RWPE2 (cell line): ENCODE measurements around the gene PI3.

Experiments
- ATAC-seq: fragments of 200-7000 bp; cut with Tn5 transposase; 3 replicates; pipeline ENCODE4 v1.9.1; 2021; ENCODE audit warnings: low read depth
- DNase-seq: peaks from one replicate; pipeline ENCODE4 v3.0.0-alpha.2; 2020; ENCODE audit warnings: low spot score
- H3K27ac ChIP-seq: fragments of 450-650 bp; 2 replicates; pipeline ENCODE4 v1.5.1; 2017; ENCODE audit warnings: mild to moderate bottlenecking; ENCODE audit not compliant: poor library complexity, severe bottlenecking
- H3K27me3 ChIP-seq: fragments of 250-450 bp; sonication (Bioruptor Pico); 2 replicates; pipeline ENCODE4 v1.5.1; 2021; ENCODE audit warnings: mild to moderate bottlenecking, moderate library complexity; ENCODE audit not compliant: insufficient read depth, poor library complexity, severe bottlenecking
- H3K36me3 ChIP-seq: fragments of 250-450 bp; sonication (Bioruptor Pico); 2 replicates; pipeline ENCODE4 v1.5.1; 2020; ENCODE audit warnings: low read depth, mild to moderate bottlenecking, moderate library complexity
- H3K4me1 ChIP-seq: fragments of 250-450 bp; sonication (Bioruptor Pico); 2 replicates; pipeline ENCODE4 v1.5.1; 2021; ENCODE audit warnings: mild to moderate bottlenecking, moderate library complexity; ENCODE audit not compliant: insufficient read depth, poor library complexity, severe bottlenecking
- H3K4me3 ChIP-seq: fragments of 250-450 bp; sonication (Bioruptor Pico); 2 replicates; pipeline ENCODE4 v1.5.1; 2021; ENCODE audit warnings: mild to moderate bottlenecking, moderate library complexity; ENCODE audit not compliant: severe bottlenecking
- H3K9me3 ChIP-seq: fragments of 250-450 bp; sonication (Bioruptor Pico); 2 replicates; pipeline ENCODE4 v1.5.1; 2021; ENCODE audit warnings: mild to moderate bottlenecking, moderate library complexity; ENCODE audit not compliant: severe bottlenecking
- CTCF ChIP-seq: fragments of 450-650 bp; IDR thresholded peaks from one replicate; pipeline ENCODE4 v1.5.1; 2017; ENCODE audit warnings: mild to moderate bottlenecking, moderate library complexity; ENCODE audit not compliant: poor library complexity, severe bottlenecking

The PI3 gene

DNA sequence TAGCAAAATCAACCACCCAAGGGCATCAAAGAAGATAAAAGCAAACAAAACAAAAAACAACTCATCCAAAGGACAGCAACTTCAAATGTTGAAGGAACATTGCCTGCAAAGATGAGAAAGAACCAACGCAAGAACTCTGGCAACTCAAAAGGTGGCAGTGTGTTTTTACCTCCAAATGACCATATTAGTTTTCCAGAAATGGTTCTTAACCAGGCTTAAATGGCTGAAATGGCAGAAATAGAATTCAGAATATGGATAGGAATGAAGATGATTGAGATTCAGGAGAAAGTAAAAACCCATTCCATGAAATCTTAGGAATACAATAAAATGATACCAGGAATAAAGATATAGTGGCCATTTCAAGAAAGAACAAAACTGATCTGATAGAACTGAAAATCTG lies 9.8 kb upstream of the PI3 start:
- Histone ChIP-seq H3K36me3 (no peaks in the 10 kb centered on the region), H3K9me3 (peaks cover 8% of the 10 kb centered on the region), H3K4me3 (no peak overlapping the region), H3K4me1 (no peaks in the 10 kb centered on the region), H3K27me3 (peaks cover 13% of the 10 kb centered on the region), H3K27ac (no peak overlapping the region)
- no peak for TF ChIP-seq CTCF
- no peak for DNase-seq
- ATAC-seq: no peak

GRCh38 chr20:45173522-45173921 lies 1.2 kb upstream of the PI3 start:
- DNase-seq: no peak
- Histone ChIP-seq H3K9me3 (no peaks in the 10 kb centered on the region), H3K4me1 (peaks cover 22% of the 10 kb centered on the region), H3K4me3 (no peak overlapping the region), H3K27ac (peak overlapping the region; percentile 59), H3K36me3 (no peaks in the 10 kb centered on the region), H3K27me3 (no peaks in the 10 kb centered on the region)
- ATAC-seq: peak; percentile 14; the same call in 2 of the 3 replicates
- TF ChIP-seq CTCF: no peak

- DNase-seq (no peak), ATAC-seq (no peak)
- Histone ChIP-seq H3K27me3 (no peaks in the 10 kb centered on the region), H3K27ac (no peak overlapping the region), H3K9me3 (no peaks in the 10 kb centered on the region), H3K36me3 (no peaks in the 10 kb centered on the region), H3K4me3 (no peak overlapping the region), H3K4me1 (peaks cover 22% of the 10 kb centered on the region)
- no peak for TF ChIP-seq CTCF
Measured at GRCh38 chr20:45176526-45177267, 2.0 kb downstream of the PI3 start.

- no peak overlapping the region for H3K4me3 ChIP-seq
- H3K27me3 ChIP-seq: no peaks in the 10 kb centered on the region
- H3K27ac ChIP-seq: no peak overlapping the region
- ATAC-seq (no peak), DNase-seq (no peak)
- no peaks in the 10 kb centered on the region for H3K36me3 ChIP-seq
- no peak for TF ChIP-seq CTCF
- H3K9me3 ChIP-seq: no peaks in the 10 kb centered on the region
- peaks cover 14% of the 10 kb centered on the region for H3K4me1 ChIP-seq
Measured at GRCh38 chr20:45179166-45179565, 4.5 kb downstream of the PI3 start.

DNA sequence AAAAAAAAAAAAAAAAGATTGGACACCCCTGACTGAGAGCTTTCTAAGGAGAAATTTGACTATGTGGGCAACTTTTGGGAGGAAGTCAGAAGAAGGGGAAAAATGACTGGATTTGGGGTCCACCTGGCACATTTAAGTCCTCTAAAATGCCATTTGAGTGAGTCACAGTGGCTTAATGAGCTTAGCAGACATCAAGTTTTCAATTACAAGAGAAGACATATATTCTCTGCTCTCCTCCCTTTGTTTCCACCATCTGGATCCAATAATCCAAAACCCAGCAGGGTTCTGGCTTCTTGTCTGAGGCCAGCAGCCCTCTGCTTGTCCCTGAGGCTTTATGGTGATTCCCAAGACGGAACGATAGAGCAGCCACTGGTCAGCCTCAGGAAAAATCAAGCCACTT lies 6.9 kb downstream of the PI3 start:
- Histone ChIP-seq H3K4me1 (peaks cover 5% of the 10 kb centered on the region), H3K4me3 (no peak overlapping the region), H3K36me3 (no peaks in the 10 kb centered on the region), H3K9me3 (no peaks in the 10 kb centered on the region), H3K27ac (no peak overlapping the region), H3K27me3 (no peaks in the 10 kb centered on the region)
- DNase-seq: no peak
- no peak for TF ChIP-seq CTCF
- ATAC-seq: no peak
